Fibroblast of mammary gland (primary cell): ENCODE measurements around the gene SLC4A11.

Experiments used
- DNase-seq: peaks from one replicate; pipeline ENCODE4 v3.0.0-alpha.2; 2010; ENCODE audit warnings: low read depth
- H3K4me3 ChIP-seq: 2 replicates; pipeline ENCODE4 v1.5.1; 2011; ENCODE audit warnings: low read depth, mild to moderate bottlenecking, low read length, moderate library complexity; ENCODE audit not compliant: control insufficient read depth
- CTCF ChIP-seq: conservative IDR thresholded peaks from 2 replicates; pipeline ENCODE4 v1.5.1; 2011; ENCODE audit warnings: low read depth, low read length, inconsistent platforms; ENCODE audit not compliant: control insufficient read depth, insufficient read depth

The SLC4A11 gene

GRCh38 chr20:3203315-3204123 lies 35.5 kb downstream of the SLC4A11 start:
- no peak for TF ChIP-seq CTCF
- DNase-seq: peak; percentile 25
- peak overlapping the region; percentile 88 for H3K4me3 ChIP-seq

- no peak for TF ChIP-seq CTCF
- no peak for DNase-seq
- H3K4me3 ChIP-seq: peak overlapping the region; percentile 88
Measured at GRCh38 chr20:3202965-3203314, 36.0 kb downstream of the SLC4A11 start.

- H3K4me3 ChIP-seq: no peak overlapping the region
- TF ChIP-seq CTCF: no peak
Measured at GRCh38 chr20:3199976-3200755, 38.8 kb downstream of the SLC4A11 start.

GRCh38 chr20:3199206-3199605 lies 39.8 kb downstream of the SLC4A11 start:
- no peak for DNase-seq
- H3K4me3 ChIP-seq: no peak overlapping the region
- no peak for TF ChIP-seq CTCF

More at GRCh38 chr20:3199976-3200755, 38.8 kb downstream of the SLC4A11 start:
- DNase-seq: no peak

- no peak for DNase-seq
- no peak for TF ChIP-seq CTCF
- no peak overlapping the region for H3K4me3 ChIP-seq
Measured at GRCh38 chr20:3195590-3196237, 43.3 kb downstream of the SLC4A11 start.

GRCh38 chr20:3194617-3195280 lies 44.2 kb downstream of the SLC4A11 start:
- no peak for DNase-seq
- H3K4me3 ChIP-seq: no peak overlapping the region
- TF ChIP-seq CTCF: no peak
